Immature natural killer cell (primary cell): ENCODE data around the gene PIGU. TPM values are rescaled to one million over a fixed set of nuclear protein-coding genes. Genes with fewer than 3 reads are reported as not detected.
A peak's percentile ranks its signal among the peaks of the same experiment; 100 is the strongest.
"Not testable (repeated sequence)": the region's sequence is repeated elsewhere in the genome, so short reads cannot be mapped to it uniquely, and the experiment has no call there.

Experiments
- DNase-seq, 3 donors: peaks; one replicate each; pipeline ENCODE4 v3.0.0; 2022; ENCODE audit warnings: mixed read lengths in 1 of 3
- H3K27ac Mint-ChIP-seq, 6 donors: one replicate each; pipeline ENCODE4 v1.8.0; 2020; ENCODE audit warnings: mixed read lengths in 6 of 6, mild to moderate bottlenecking in 5 of 6, inconsistent platforms in 4 of 6, moderate library complexity in 3 of 6
- H3K27me3 Mint-ChIP-seq, 3 donors: one replicate each; pipeline ENCODE4 v1.8.0; 2020 to 2021; ENCODE audit warnings: low read depth in 3 of 3, mild to moderate bottlenecking in 3 of 3, mixed read lengths in 3 of 3, moderate library complexity in 3 of 3, inconsistent platforms in 1 of 3
- H3K36me3 Mint-ChIP-seq, 3 donors: one replicate each; pipeline ENCODE4 v1.8.0; 2020; ENCODE audit warnings: mixed read lengths in 3 of 3, inconsistent platforms in 2 of 3, mild to moderate bottlenecking in 2 of 3
- H3K4me1 Mint-ChIP-seq, 2 donors: one replicate each; pipeline ENCODE4 v1.8.0; 2020; ENCODE audit warnings: inconsistent platforms in 2 of 2, mild to moderate bottlenecking in 2 of 2, mixed read lengths in 2 of 2, moderate library complexity in 1 of 2
- H3K4me3 Mint-ChIP-seq, 5 donors: one replicate each; pipeline ENCODE4 v1.8.0; 2020; ENCODE audit warnings: mild to moderate bottlenecking in 5 of 5, mixed read lengths in 5 of 5, inconsistent platforms in 3 of 5, moderate library complexity in 3 of 5
- H3K9me3 Mint-ChIP-seq, 6 donors: one replicate each; pipeline ENCODE4 v1.8.0; 2020; ENCODE audit warnings: mild to moderate bottlenecking in 6 of 6, mixed read lengths in 6 of 6, inconsistent platforms in 4 of 6, moderate library complexity in 3 of 6
- polyA plus RNA-seq, 3 donors: library from polyadenylated mRNA; unstranded; fragments of 300-500 nt; fragmentation: Illumina TruSeq; gene quantifications; one replicate each; pipeline ENCODE4 v1.2.3, GENCODE V29; 2021

Gene PIGU
- polyA plus RNA-seq, 3 donors from 2014 or later = 19.3 to 34.7 (median 25.3) TPM

DNA sequence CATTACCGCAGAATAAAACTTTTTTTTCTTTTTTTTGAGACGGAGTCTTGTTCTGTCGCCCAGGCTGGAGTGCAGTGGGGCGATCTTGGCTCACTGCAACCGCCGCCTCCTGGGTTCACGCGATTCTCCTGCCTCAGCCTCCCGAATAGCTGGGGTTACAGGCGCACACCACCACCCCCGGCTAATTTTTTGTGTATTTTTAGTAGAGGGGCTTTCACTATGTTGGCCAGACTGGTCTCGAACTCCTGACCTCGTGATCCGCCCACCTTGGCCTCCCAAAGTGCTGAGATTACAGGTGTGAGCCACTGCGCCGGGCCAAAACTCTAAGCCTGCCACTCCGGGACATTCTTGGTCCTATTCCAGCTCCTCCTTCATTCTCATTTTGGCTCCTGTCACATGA lies 162.9 kb downstream of the PIGU start:
- DNase-seq, H3K36me3 Mint-ChIP-seq, H3K9me3 Mint-ChIP-seq: not testable (repeated sequence)
- H3K27ac Mint-ChIP-seq = peak overlapping the region in 5 of 6 donors; percentile 17 to 98 (median 93)
- peaks cover 37 to 72% of the 10 kb centered on the region in 2 donors for H3K4me1 Mint-ChIP-seq
- H3K4me3 Mint-ChIP-seq = peak overlapping the region in 2 of 5 donors; percentile 6 to 7
- peaks cover 9 to 24% (median 20%) of the 10 kb centered on the region in 3 donors for H3K27me3 Mint-ChIP-seq

DNA sequence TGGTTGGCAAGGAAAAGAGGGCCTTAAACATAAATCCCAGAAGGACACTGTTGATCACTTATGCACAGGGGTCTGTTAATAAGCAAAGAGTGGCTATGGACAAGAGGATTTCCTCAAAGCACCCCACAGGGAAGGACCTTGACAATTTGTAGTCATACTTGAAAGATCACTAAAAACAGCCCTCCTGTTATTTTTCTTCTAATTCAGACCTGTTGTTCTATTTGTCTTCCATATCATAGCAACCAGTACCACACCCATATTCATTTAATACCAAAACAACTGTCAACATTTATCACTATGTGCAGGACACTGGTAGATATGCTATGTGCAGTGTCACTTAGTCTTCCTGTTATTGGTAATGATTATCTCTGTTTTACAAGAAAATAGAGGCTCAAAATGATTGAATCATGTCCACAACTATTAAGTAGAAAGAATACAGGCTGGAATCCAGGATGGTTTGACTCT lies 163.9 kb downstream of the PIGU start:
- peak in 1 of 3 donors; percentile 14 for DNase-seq
- Mint-ChIP-seq H3K36me3 (peaks cover 3 to 10% (median 4%) of the 10 kb centered on the region in 3 donors), H3K9me3 (peaks cover 0 to 2% (median 0%) of the 10 kb centered on the region in 6 donors), H3K27ac (peak overlapping the region in 5 of 6 donors; percentile 41 to 80 (median 66)), H3K4me3 (peak overlapping the region in 1 of 5 donors; percentile 21), H3K27me3 (peaks cover 9 to 24% (median 18%) of the 10 kb centered on the region in 3 donors), H3K4me1 (peaks cover 29 to 63% of the 10 kb centered on the region in 2 donors)

DNA sequence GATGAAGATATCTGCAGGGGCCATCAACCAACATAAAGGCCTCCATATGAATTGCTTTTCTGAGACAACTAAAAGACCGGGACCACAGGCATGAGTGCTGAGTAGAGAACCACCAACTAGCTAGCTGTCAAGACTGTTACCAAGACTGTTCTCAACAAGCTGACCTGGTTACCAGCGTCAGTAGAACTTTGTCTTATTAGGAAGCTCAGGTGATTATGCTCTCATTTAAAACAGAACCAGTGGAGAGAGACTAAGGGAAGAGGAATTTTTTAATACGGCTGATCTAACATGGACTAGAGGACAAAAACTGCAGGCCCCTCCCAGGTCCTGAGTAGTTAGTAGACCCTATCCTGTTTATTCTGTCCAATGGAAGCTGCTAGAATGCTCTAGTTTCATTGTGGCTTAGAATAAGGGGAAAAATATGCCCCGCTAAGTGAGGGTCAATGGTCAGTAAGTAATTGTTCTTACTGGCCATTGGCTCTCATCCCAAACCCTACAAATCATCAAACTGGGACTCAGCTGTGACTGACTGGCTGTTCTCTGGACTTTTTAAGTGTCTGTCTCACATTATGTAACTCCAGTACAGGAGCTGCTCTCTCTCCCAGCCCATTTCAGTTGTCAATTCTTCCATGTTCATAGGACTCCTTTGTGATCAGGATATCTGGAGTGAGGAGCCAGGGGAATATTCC lies 164.5 kb downstream of the PIGU start:
- Mint-ChIP-seq H3K36me3 (peaks cover 4 to 13% (median 7%) of the 10 kb centered on the region in 3 donors), H3K4me1 (peaks cover 26 to 60% of the 10 kb centered on the region in 2 donors), H3K27me3 (peaks cover 9 to 24% (median 18%) of the 10 kb centered on the region in 3 donors), H3K4me3 (no peak overlapping the region), H3K27ac (peak overlapping the region; percentile 4 to 80 (median 62)), H3K9me3 (peaks cover 0 to 2% (median 0%) of the 10 kb centered on the region in 6 donors)
- no peak for DNase-seq

DNA sequence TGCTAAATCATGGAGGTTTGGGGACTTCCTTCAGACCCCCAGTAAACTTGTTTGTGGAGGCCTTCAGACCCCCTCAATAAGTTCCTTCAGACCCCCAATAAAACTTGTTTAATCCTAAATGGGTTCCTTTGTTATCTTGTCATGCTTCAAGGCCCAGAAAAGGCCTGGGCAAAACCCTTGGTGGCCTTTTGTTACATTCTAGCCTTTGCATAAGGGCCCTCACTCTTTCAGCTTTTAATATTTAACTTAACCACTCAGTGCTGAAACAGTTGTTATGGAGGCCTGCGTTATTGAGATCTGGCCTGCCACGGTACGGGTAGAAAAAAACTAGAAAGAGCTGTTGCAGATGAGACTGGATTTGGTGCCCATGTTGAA lies 165.0 kb downstream of the PIGU start:
- DNase-seq = no peak
- no peak overlapping the region for H3K4me3 Mint-ChIP-seq
- H3K27ac Mint-ChIP-seq = peak overlapping the region; percentile 4 to 80 (median 36)
- peaks cover 0 to 2% (median 0%) of the 10 kb centered on the region in 6 donors for H3K9me3 Mint-ChIP-seq
- H3K4me1 Mint-ChIP-seq = peaks cover 24 to 56% of the 10 kb centered on the region in 2 donors
- peaks cover 4 to 13% (median 7%) of the 10 kb centered on the region in 3 donors for H3K36me3 Mint-ChIP-seq
- H3K27me3 Mint-ChIP-seq = peaks cover 9 to 24% (median 15%) of the 10 kb centered on the region in 3 donors

DNA sequence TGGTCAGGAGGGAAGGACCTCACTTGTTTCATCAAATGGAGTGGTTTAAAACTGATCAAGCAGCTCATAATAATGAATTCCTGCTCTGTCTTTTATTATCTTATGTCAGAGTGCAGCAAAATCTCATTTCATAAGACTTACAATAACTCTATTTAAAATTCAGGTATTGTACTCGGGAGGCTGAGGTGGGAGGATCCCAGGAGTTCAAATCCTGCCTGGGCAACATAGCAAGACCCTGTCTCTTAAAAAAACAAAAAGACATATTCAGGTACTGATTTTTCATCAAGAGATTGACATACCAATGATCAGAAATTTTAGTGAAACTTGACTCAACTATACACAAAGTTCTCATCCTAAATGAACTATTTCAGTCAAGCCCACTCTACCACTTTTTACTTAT lies 166.3 kb downstream of the PIGU start:
- no peak overlapping the region for H3K4me3 Mint-ChIP-seq
- no peaks in the 10 kb centered on the region for H3K9me3 Mint-ChIP-seq
- peak overlapping the region in 5 of 6 donors; percentile 24 to 68 (median 37) for H3K27ac Mint-ChIP-seq
- H3K27me3 Mint-ChIP-seq = peaks cover 1 to 11% (median 6%) of the 10 kb centered on the region in 3 donors
- H3K4me1 Mint-ChIP-seq = peaks cover 16 to 53% of the 10 kb centered on the region in 2 donors
- DNase-seq = no peak
- H3K36me3 Mint-ChIP-seq = peaks cover 4 to 19% (median 11%) of the 10 kb centered on the region in 3 donors

Other genes with a start within 250 kb of the PIGU start
- gene DYNLRB1, start 160.7 kb downstream of the PIGU start, polyA plus RNA-seq = 100 to 1,000 TPM; 238 to 307 (median 242) TPM
- gene MAP1LC3A, start 118.4 kb downstream of the PIGU start, polyA plus RNA-seq = 1 to 10 TPM in 2 of 3 donors, under 1 TPM in 1; 0.74 to 4.2 (median 3.1) TPM
- gene TP53INP2, start 27.3 kb upstream of the PIGU start, polyA plus RNA-seq = 1 to 10 TPM in 1 of 3 donors, under 1 TPM in 2; 0.09 to 1.8 (median 0.53) TPM
- 10 to 100 TPM in 1 of 3 donors, 1 to 10 TPM in 1, under 1 TPM in 1; 0.65 to 17.3 (median 3.0) TPM for gene NCOA6, start 148.6 kb upstream of the PIGU start, polyA plus RNA-seq
- 1 to 10 TPM in 1 of 3 donors, under 1 TPM in 2; 0.85 to 2.6 (median 0.94) TPM for gene GGT7, start 195.8 kb upstream of the PIGU start, polyA plus RNA-seq
- gene ACSS2, start 199.5 kb upstream of the PIGU start, polyA plus RNA-seq = 1 to 10 TPM; 1.5 to 4.9 (median 3.5) TPM